ENCODE results near the gene GPER1.
"Not testable (repeated sequence)": the region's sequence is repeated elsewhere in the genome, so short reads cannot be mapped to it uniquely, and the experiment has no call there.

GPER1 gene

DNA sequence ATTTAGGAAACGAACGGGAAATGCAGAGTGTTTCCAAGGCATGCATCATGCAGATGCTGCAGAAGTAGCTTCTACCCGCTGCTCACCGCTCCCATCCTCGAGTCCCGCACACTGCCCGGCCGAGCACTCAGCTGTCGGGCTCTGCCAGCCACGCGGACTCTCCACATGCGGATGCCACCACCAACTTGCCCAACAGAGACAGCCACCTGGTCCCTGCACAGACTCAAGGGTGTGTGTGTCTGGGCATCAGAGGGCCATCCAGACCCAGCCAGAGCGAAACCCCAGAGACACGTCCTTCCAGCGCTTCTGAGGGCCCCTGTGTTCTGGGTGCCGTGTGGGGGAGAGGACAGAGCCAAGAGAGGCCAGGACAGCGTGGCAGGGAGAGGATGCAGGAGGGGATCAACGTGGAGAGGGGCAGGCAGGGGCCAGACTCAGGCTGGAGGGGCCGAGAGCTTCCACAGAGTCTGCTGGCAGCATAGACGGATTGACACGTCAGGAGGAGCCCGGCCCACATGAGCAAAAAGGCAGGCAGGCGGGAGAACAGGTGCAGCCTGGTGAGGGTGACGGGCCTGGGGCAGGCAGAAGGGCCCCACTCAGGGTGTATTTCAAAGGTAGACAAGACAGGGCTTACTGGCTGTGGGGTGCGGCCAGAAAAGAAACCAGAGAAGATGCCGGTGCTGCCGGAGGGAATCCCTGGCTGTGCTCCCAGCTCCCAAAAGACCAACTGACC, 18.3 kb downstream of the GPER1 start:
- DNase-seq: no peak

DNA sequence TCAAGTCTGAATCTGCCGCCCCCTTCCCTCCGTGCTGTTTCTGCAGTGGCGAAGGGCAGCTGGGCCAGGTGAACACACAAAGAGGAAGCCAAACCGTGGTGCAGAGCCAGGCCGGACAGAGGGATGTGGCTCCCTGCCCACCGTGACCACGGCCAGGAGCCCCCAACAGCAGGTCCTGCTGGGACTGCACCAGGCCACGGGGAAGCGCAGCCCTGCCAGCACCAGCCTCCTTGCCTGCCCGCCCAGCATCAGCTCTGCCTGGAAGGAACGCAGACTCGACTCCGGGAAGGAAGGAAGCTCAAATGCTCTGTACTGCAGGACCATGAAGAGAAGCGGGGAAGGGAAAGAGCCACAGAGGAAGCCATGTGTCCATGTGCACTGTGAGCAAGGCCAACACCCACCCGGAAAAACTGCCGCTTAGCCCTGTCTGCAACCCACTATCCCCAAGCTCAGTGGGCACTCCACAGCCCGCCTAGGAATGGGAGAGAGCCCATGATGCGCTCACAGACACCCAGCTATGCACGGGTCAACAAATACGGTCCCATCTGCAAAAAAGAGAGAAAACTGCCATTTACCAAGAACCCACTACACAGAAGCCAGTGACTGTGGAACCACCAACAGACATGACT, 19.0 kb downstream of the GPER1 start:
- no peak for DNase-seq

DNA sequence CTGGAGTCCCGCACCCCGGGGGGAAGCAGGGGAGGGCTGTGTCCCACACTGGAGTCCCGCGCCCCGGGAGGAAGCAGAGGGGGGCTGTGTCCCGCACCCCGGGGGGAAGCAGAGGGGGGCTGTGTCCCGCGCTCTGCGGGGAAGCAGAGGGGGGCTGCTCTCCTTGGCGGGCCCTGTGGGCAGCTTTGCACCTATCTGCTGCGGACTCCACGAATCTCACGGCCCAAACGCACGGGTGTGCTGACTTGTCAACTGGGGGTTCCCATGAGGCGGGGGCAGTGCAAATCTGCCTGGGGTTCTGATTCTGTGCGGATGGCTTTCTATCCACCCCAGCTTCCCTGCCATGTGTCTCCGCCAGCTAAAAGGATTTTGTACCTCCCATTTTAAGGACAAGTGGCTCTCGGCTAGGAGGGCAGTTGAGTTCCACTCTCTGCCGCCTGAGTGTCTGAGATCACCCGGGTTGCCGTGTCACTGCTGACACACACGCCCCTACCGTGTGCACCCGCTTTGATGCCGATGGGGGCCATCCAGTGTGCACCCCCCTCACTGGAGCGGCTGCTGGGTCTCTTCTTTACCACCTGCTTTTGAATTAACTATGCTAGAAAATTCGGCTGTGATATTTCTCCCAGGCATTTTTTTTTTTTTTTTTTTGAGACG, 20.5 kb downstream of the GPER1 start:
- DNase-seq: no peak

DNA sequence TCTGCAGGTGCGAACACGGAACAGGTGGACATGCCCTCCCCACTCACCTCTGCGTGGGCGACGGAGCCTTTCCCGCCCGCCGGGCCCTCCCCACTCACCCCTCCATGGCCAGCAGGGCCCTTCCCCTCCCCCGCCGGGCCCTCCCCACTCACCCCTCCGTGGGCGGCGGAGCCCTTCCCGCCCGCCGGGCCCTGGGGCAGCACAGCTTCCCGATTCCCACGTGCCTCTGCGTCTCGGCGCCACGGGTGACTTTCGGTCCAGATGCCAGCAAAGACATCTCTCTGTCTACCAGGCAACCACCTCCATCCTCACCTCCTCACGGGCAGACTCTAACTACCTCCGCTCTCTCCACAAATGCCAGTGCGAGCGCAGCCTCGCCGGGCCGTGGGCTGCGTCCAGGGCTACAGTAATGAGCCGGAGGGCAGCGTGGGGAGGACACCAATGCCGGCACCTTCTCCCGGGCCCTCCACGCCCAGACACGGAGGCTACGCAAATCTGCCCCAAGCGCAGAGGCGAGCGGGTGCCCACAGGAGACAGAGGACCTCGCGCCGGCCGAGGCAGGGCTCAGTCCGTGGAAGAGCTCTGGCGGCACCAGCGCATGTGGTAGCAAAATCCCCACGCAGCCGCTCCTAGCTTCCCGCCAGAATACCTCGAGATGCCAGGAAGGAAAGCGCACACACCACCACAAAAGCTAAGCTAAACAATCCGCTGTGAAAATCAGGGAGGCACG, 21.8 kb downstream of the GPER1 start:
- no peak for DNase-seq

DNA sequence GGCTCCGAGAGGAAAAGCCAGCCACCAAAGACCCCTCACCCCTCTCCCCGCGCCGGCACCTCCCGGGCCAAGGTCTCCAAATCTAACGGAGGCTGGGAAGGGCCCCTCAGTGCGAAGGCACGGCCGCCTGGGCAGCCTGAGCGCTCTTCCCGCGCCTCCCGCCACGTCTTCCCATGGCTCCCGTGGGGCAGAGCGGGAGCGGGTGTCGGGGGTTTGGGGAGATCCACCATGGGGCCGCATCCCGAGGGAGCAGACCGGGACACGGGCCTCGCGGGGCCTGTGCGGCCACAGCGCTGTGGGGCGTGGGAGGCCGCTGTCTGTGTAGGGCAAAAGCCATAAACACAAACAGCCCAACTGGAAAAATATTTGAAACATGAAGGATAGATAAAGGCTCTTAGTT, 22.4 kb downstream of the GPER1 start:
- no peak for DNase-seq

DNA sequence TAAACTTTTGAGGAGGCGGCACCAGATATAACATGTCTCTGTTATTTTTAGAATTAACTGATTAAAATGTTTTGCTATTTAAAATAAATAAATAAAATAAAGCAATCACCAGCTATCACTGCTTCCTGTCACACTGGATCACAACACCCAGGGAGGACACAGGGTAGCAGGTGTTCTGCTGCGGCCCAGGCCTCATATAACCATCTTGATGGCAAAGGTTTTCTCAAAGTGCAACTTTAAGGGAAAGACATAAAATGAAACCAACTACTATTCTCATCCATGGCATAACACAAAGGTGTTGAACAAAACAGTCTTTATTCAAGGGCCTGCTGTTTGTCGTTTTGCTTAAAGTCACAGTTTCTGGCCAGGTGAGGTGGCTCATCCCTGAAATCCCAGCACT, 23.2 kb downstream of the GPER1 start:
- DNase-seq: no peak

DNA sequence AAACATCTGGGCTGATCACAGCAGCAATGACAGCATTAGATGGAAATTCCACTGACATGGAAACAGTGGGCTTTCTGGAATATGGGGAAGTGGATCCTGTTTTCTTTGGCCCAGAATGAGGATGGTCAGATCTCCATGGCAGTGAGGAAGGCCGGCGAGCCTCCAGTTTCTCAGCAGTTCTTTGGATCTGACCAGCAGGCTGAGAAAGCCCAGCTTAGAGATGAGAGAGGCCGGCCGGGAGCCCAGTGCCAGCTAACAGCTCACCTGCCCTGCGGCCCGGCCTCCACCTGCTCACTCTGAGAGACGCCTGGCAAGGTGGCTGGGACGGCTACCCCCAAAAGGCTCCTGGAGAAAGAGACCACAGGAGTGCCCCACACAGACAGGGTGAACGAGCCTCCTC, 24.2 kb downstream of the GPER1 start:
- DNase-seq: no peak

DNA sequence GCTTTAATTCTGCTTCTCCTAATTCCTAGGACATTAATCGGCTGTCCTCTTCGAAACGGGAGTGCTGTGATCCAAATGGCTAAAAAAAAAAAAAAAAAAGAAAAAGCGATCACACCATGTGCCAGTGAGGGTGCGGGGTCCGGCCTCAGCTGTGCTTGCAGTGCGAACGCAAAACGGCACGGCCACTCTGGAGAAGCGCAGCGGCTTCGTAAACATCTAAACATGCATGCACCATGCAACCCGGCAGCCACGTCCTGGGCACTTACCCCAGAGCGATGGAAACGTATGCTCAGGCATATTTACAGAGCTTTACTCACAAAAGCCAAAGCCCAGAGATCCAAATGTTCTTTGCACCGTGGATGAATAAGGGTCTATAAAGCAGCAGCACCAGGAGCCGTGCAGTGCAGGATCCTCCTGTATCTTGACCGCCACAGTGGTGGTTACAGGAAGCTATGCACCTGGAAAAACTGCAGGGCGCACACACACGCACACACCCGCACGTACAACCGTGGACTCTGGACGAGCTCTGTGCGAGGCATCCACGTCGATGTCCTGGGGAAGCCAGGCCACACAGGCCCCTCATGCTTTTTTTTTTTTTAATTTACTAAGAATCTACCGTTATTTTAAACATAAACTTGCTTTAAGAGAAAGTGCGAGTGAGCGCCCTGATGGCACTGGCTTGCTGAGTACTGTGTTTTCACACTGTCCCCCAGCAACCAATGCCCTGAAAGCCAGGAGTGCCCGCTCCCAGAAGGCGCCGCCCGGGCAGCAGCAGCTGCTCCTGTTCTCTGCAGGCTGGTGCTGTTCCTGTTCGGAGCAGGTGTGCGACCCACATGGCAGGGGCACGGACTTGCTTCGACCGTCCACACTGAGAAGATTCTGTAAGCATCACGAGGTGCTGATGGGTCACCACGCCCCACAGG, 25.0 kb downstream of the GPER1 start:
- DNase-seq: no peak

DNA sequence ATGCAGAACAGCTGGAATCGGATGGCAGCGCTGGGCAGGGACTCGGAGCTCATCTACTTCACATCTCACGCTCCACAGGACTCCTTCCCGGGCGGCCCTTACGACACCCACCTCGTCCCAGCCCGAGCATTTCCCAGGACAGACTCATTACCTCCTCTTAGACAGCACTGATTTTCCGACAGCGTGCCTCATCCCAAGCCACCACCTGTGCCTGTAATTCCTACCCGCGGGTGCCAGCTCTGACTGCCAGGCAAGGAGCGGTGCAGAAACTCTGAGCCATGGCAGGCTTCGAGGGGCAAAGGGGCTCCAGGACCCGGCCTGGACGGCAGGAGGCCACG, 25.6 kb downstream of the GPER1 start:
- no peak for DNase-seq

DNA sequence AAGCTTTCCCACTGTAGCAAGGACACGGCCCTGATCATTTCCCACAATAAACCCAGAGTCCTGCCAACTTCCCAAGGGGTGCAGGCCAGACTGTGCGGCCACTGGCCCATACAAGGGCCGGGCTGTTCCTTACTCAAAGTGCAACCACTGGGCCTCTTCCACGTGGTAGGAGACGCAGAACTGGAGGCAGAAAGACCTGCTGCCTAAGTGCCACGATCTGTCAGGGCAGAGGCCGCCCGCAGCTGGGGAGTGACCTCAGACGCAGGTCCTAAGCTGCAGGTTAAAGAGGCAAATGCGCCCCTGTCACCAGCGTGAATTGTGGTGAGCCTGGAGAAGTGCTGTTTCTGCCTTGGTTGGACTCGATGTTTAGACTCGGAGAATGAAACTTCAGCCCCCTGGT, 26.2 kb downstream of the GPER1 start:
- no peak for DNase-seq

DNA sequence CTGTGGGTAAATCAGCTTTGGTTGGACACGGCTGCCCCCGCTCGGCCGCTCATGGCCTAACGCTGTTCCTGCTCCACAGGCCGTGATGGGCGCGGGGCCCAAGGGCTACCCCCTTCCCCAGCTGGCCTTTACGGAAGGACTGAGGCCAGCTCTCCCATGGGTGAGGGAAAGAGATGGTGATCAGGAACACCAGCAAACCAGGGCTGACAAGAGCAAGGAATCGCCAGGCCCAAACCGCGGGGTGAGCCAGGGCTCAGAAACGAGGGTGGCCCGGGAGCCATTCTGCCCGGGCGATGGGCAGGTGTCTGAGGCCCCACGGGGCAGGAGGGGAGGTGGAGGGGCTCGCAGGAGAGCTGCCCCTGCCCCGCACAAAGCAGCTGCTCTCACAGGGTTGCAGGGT, 26.6 kb downstream of the GPER1 start:
- no peak for DNase-seq

DNA sequence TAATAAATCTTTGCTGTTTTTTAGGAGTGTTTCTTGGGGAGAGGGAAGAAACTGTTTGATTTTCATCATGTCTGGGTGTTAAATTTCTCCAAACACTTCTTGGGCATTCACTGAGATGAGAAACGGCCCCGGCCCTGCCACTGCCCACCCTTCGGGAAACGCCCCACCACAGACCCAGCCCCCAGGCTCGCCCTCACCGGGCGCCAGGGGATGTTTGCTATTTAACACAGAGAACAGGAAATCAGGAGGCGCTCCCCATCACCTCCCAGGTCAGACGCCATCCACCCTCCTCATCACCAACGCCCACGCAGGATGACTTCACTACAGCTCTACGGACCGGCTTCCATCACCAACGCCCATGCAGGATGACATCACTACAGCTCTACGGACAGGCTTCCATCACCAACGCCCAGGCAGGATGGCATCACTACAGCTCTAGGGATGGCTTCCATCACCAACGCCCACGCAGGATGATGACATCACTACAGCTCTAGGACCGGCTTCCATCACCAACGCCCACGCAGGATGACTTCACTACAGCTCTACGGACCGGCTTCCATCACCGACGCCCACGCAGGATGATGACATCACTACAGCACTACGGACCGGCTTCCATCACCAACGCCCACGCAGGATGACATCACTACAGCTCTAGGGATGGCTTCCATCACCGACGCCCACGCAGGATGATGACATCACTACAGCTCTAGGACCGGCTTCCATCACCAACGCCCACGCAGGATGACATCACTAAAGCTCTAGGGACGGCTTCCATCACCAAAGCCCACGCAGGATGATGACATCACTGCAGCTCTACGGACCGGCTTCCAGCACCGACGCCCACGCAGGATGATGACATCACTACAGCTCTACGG, 27.5 kb downstream of the GPER1 start:
- not testable (repeated sequence) for DNase-seq

DNA sequence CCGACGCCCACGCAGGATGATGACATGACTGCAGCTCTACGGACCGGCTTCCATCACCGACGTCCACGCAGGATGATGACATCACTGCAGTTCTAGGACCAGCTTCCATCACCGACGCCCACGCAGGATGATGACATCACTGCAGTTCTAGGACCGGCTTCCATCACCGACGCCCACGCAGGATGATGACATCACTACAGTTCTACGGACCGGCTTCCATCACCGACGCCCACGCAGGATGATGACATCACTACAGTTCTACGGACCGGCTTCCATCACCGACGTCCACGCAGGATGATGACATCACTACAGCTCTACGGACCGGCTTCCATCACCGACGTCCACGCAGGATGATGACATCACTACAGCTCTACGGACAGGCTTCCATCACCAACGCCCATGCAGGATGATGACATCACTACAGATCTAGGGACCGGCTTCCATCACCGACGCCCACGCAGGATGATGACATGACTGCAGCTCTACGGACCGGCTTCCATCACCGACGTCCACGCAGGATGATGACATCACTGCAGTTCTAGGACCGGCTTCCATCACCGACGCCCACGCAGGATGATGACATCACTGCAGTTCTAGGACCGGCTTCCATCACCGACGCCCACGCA, 28.6 kb downstream of the GPER1 start:
- not testable (repeated sequence) for DNase-seq

DNA sequence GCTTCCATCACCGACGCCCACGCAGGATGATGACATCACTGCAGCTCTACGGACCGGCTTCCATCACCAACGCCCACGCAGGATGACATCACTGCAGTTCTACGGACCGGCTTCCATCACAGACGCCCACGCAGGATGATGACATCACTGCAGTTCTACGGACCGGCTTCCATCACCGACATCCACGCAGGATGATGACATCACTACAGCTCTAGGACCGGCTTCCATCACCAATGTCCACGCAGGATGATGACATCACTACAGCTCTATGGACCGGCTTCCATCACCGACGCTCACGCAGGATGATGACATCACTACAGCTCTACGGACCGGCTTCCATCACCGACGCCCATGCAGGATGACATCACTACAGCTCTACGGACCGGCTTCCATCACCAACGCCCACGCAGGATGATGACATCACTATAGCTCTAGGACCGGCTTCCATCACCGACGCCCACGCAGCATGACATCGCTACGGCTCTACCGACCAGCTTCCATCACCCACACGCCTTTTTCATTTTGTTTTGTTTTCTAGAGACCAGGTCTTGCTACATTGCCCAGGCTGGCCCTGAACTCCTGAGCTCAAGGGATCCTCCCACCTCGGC, 29.5 kb downstream of the GPER1 start:
- no peak for DNase-seq

DNA sequence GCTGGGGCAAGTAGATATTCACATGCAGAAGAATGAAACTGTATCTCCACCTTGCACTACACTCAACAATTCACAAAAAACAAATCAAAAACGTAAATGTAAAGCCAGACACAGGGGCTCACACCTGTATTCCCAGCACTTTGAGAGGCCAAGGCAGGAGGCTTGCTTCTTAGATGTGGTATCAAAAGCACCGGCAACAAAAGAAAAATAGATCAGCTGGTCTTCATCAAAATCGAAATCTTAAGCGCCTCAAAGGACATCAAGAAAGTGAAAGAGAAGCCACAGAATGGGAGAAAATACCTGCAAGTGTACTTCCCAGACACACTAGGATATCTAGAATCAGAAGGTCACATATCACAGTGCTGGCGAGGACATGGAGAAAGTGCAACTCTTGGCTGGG, 31.3 kb downstream of the GPER1 start:
- DNase-seq: no peak

DNA sequence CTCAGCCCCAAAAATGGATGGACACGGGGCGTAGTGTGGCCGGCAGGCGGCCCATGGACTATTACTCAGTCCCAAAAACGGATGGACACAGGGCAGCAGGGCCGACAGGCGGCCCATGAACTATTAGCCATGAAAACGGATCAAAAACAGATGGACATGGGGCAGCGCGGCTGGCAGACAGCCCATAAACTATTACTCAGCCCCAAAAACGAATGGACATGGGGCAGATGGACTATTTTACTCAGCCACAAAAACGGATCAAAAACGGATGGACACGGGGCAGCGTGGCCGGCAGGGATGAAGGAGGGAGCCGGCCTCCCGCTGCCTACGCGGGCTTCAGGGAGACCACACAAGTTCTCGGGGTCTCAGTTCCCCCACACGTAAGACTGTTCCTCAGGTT, 32.9 kb downstream of the GPER1 start:
- DNase-seq: no peak

DNA sequence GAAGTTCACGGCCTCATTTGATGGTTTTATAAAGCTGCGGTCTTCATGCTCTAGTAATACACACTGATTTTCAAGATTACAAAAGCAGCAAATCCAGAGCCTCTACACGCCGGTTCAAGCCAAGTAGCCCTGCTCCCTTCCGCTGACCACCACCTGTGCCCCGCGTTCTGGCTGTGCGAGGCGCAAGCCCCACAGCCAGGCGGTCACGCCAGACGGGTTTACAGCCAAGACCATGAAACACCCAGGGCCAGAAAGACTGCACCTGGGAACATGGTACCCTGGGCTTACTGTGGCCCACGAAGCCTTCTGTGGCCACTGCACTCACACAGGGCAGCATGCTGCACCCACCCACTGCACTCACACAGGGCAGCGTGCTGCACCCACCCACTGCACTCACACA, 33.6 kb downstream of the GPER1 start:
- DNase-seq: no peak

DNA sequence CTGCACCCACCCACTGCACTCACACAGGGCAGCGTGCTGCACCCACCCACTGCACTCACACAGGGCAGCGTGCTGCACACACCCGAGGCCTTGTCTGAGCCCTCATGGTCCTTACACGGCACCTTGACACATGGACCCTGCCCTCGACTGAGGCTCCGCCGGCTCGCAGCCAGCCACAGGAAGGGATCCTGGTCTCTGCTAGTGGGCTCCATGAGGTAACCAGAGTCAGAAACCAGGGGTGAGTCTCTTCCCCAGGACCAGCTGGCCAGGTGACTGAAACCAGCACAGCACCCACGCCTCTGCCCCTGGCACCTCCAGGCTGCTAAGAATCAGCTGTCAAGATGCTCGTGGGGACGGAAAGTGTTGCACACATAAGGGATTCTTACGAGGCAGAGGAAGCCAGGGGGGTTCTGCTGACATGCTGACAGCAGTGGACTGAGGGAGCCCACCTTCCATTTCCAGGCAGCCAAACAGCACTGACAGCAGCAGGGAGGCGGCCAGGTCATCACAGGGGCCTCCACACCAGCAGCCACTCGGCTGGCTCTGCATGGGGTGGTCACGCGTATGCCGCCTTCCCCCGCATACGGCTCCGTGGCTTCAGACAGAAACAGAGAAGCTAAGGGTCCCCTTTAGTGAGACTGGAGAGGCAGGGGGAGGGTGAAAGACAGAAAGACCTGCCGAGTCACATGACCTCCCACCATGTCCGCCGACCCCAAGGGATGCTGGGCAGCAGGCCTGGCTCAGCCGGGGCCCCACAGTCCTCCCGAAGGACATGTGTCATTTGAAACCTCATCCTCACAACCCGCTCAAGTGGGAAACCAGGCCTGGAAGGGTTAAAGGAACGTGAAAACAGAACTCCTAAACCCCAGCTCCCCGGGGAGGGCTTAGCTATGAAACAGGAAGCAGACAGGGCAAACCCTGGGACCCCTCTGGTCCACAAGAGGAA, 34.2 kb downstream of the GPER1 start:
- DNase-seq: no peak

DNA sequence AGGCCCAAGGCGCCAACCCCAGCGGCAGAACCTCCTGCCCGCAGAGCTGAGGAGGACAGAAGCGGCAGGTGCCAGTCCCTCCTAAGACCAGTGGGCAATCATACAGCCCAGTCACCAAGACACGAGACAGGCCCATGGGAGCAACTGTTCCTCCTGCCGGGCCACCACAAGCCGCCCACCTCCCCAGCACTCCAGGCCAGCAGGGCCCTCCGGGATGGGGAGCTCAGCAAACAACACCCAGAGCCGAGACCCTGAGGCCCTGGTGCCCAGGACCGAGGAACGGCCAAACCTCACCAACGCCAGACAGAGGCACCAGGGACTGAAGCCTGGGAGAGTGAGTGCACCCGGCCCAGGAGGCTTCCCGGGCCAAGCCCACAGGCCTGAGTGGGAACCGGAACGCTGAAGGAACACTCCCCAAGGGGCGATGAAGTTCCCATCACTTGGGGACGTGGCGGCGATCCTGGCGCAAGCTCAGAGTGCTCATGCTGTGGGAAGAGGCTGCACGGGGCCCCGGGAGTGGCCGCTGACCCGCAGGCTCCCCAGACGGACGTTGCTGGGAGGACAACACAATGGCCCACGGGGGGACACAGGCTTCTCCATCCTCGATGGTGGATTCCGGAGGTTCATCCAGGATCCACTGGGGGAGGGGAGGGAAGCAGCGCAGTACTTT, 35.1 kb downstream of the GPER1 start:
- no peak for DNase-seq

Measured in stimulated activated CD4-positive, alpha-beta T cell treated with anti-CD3 and anti-CD28 coated beads, Interleukin-4, amount 100 ng/mL, for 24 hours (primary cell).